Natural killer cell (primary cell): Measurements from ENCODE around the gene PIGQ. TPM values are rescaled to one million over a fixed set of nuclear protein-coding genes. Genes with fewer than 3 reads are reported as not detected.

Experiments used
- ATAC-seq, 3 donors: fragments of 150-1000 bp in 2 of 3; fragments of 200-7000 bp in 1 of 3; cut with Tn5 transposase; 1 replicate in 1 of 3; 2 replicates in 2 of 3; pipeline ENCODE4 v1.10.0; 2021; ENCODE audit warnings: mild to moderate bottlenecking in 2 of 3, moderate library complexity in 2 of 3
- DNase-seq, 2 donors: peaks; one replicate each; pipeline versions ENCODE4 v3.0.0 to v3.0.0-alpha.2; 2013 to 2021; ENCODE audit warnings: mixed read lengths in 1 of 2
- H3K27ac ChIP-seq: one replicate; pipeline ENCODE4 v1.5.1; 2013; ENCODE audit warnings: mild to moderate bottlenecking, low read length
- H3K27me3 ChIP-seq: one replicate; pipeline ENCODE4 v1.6.1; 2013; ENCODE audit warnings: low read length; ENCODE audit not compliant: control insufficient read depth, insufficient read depth
- H3K36me3 ChIP-seq: one replicate; pipeline ENCODE4 v1.6.1; 2013; ENCODE audit warnings: low read length; ENCODE audit not compliant: control insufficient read depth, insufficient read depth
- H3K4me1 ChIP-seq: one replicate; pipeline ENCODE4 v1.6.1; 2013; ENCODE audit warnings: low read length; ENCODE audit not compliant: control insufficient read depth, insufficient read depth
- H3K4me3 ChIP-seq: one replicate; pipeline ENCODE4 v1.5.1; 2013; ENCODE audit warnings: low read length
- H3K9me3 ChIP-seq: one replicate; pipeline ENCODE4 v1.6.1; 2013; ENCODE audit warnings: low read length; ENCODE audit not compliant: control insufficient read depth, insufficient read depth
- H3K27ac Mint-ChIP-seq, 2 donors: one replicate each; pipeline ENCODE4 v1.8.0; 2022; ENCODE audit warnings: mild to moderate bottlenecking in 2 of 2, mixed read lengths in 2 of 2, moderate library complexity in 1 of 2
- H3K27me3 Mint-ChIP-seq, 2 donors: one replicate each; pipeline ENCODE4 v1.8.0; 2022; ENCODE audit warnings: low read depth in 2 of 2, mixed read lengths in 2 of 2
- H3K36me3 Mint-ChIP-seq: one replicate; pipeline ENCODE4 v1.8.0; 2022; ENCODE audit warnings: mixed read lengths
- H3K4me1 Mint-ChIP-seq, 2 donors: one replicate each; pipeline ENCODE4 v1.8.0; 2022; ENCODE audit warnings: mixed read lengths in 2 of 2
- H3K4me3 Mint-ChIP-seq: one replicate; pipeline ENCODE4 v1.8.0; 2022; ENCODE audit warnings: mild to moderate bottlenecking, moderate library complexity, mixed read lengths
- H3K9me3 Mint-ChIP-seq, 2 donors: one replicate each; pipeline ENCODE4 v1.8.0; 2022; ENCODE audit warnings: mixed read lengths in 2 of 2
- WGBS: methylation state at CpG from one replicate; pipeline ENCODE4 v1.1.7; 2013; ENCODE audit warnings: missing lambda C conversion rate; ENCODE audit not compliant: insufficient coverage; 5-methylcytosine and 5-hydroxymethylcytosine counted together
- intact Hi-C: fragments of 100-400 bp; cut with micrococcal nuclease; formaldehyde crosslinking; loops from one replicate; pipeline ENCODE4 v1.14.2; 2022
- total RNA-seq, 4 donors: library from RNA; stranded (reverse); fragments of 120-200 nt in 1 of 4; gene quantifications; one replicate each; pipeline versions ENCODE4 v1.2.3 to v1.2.4, GENCODE V29; 2013 to 2022
- TF ChIP-seq, protein P1 (sequence below): fragments of 200-600 bp; IDR thresholded peaks from one replicate; pipeline ENCODE4 v1.8.0; 2022; ENCODE audit warnings: antibody characterized with exemption

Gene PIGQ
- total RNA-seq, 3 donors from 2014 or later (not counting 1 experiment from before 2014, with no cell fraction given) = 27.6 to 40.5 (median 37.0) TPM

GRCh38 chr16:589658-590187 lies 20.0 kb downstream of the PIGQ start, which contains the start of gene RAB40C:
TSS of gene RAB40C (plus strand) at chr16:590066. CDS start at chr16:590292, 226 bp downstream.
- no peaks in the 10 kb centered on the region for H3K27me3 Mint-ChIP-seq
- peak within 1 kb of the TSS; percentile 69 for H3K4me3 ChIP-seq
- H3K36me3 ChIP-seq = no peaks in the 10 kb centered on the region
- no peaks in the 10 kb centered on the region for H3K36me3 Mint-ChIP-seq
- ATAC-seq = peak; percentile 80 to 92 (median 83)
- no peaks in the 10 kb centered on the region for H3K9me3 ChIP-seq
- peaks cover 45% of the 10 kb centered on the region for H3K4me1 ChIP-seq
- H3K27ac ChIP-seq = peak within 1 kb of the TSS; percentile 96
- WGBS = under 1% methylated on average over 67 of the region's 67 CpGs
- peaks cover 17 to 52% of the 10 kb centered on the region in 2 donors for H3K4me1 Mint-ChIP-seq
- peak within 1 kb of the TSS; percentile 98 to 99 for H3K27ac Mint-ChIP-seq
- DNase-seq = peak; percentile 97 to 99
- H3K9me3 Mint-ChIP-seq = no peaks in the 10 kb centered on the region
- TF ChIP-seq, protein P1, sequence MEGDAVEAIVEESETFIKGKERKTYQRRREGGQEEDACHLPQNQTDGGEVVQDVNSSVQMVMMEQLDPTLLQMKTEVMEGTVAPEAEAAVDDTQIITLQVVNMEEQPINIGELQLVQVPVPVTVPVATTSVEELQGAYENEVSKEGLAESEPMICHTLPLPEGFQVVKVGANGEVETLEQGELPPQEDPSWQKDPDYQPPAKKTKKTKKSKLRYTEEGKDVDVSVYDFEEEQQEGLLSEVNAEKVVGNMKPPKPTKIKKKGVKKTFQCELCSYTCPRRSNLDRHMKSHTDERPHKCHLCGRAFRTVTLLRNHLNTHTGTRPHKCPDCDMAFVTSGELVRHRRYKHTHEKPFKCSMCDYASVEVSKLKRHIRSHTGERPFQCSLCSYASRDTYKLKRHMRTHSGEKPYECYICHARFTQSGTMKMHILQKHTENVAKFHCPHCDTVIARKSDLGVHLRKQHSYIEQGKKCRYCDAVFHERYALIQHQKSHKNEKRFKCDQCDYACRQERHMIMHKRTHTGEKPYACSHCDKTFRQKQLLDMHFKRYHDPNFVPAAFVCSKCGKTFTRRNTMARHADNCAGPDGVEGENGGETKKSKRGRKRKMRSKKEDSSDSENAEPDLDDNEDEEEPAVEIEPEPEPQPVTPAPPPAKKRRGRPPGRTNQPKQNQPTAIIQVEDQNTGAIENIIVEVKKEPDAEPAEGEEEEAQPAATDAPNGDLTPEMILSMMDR = no peak
- peak within 1 kb of the TSS; percentile 99 for H3K4me3 Mint-ChIP-seq
- intact Hi-C loops = loop anchor here (1.0 kb wide), 4 partner anchors 19 to 164 kb away; partner anchors contain the start of genes CAPN15, METTL26 and RAB11FIP3
- H3K27me3 ChIP-seq = no peaks in the 10 kb centered on the region

DNA sequence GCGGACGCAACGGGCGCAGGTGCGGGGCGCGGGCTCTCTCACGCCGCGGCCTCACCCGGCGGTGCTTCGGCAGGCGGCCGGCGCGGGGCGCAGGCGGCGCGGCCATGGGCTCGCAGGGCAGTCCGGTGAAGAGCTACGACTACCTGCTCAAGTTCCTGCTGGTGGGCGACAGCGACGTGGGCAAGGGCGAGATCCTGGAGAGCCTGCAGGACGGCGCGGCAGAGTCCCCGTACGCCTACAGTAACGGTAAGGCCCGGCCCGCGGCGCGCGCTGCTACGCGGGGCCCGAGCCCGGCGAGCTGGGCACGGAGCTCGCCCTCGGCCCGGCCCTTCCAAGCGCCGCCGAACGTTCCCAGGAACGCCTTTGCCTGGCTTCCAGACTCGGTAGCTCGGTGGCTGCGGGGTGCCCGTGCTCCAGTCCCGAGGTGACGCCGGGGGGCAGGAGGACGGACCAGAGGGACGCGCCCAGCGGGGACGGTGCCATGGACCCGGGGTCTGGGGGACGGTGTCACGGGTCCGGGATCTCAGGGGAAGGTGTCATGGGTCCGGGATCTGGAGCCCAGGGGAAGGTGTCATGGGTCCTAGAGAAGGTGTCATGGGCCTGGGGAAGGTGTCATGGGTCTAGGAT lies 20.5 kb downstream of the PIGQ start:
- H3K4me1 Mint-ChIP-seq = peaks cover 17 to 52% of the 10 kb centered on the region in 2 donors
- H3K36me3 Mint-ChIP-seq = no peaks in the 10 kb centered on the region
- ATAC-seq (no peak), DNase-seq (no peak)
- no peak overlapping the region for H3K27ac ChIP-seq
- intact Hi-C loops = no loop called here
- H3K4me3 Mint-ChIP-seq = peak overlapping the region; percentile 91
- no peaks in the 10 kb centered on the region for H3K9me3 Mint-ChIP-seq
- H3K27me3 Mint-ChIP-seq = no peaks in the 10 kb centered on the region
- no peaks in the 10 kb centered on the region for H3K27me3 ChIP-seq
- no peaks in the 10 kb centered on the region for H3K36me3 ChIP-seq
- WGBS = under 1% methylated on average over 71 of the region's 71 CpGs
- H3K4me3 ChIP-seq = peak overlapping the region; percentile 50
- peaks cover 45% of the 10 kb centered on the region for H3K4me1 ChIP-seq
- TF ChIP-seq, protein P1 = no peak
- H3K27ac Mint-ChIP-seq = peak overlapping the region; percentile 98 to 99
- no peaks in the 10 kb centered on the region for H3K9me3 ChIP-seq

- Mint-ChIP-seq H3K27ac (peak overlapping the region; percentile 74 to 87), H3K36me3 (no peaks in the 10 kb centered on the region), H3K4me1 (peaks cover 17 to 52% of the 10 kb centered on the region in 2 donors), H3K4me3 (peak overlapping the region; percentile 91), H3K9me3 (no peaks in the 10 kb centered on the region), H3K27me3 (no peaks in the 10 kb centered on the region)
- Histone ChIP-seq H3K36me3 (no peaks in the 10 kb centered on the region), H3K4me3 (peak overlapping the region; percentile 50), H3K9me3 (no peaks in the 10 kb centered on the region), H3K27me3 (no peaks in the 10 kb centered on the region), H3K4me1 (peaks cover 45% of the 10 kb centered on the region), H3K27ac (no peak overlapping the region)
- 64% methylated on average over 10 of the region's 10 CpGs for WGBS
- DNase-seq = no peak
- intact Hi-C loops = no loop called here
- TF ChIP-seq, protein P1 = no peak
- no peak for ATAC-seq
Measured at GRCh38 chr16:590815-591200, 21.0 kb downstream of the PIGQ start.
